Measurements from ENCODE around the gene ERMAP.

DNA sequence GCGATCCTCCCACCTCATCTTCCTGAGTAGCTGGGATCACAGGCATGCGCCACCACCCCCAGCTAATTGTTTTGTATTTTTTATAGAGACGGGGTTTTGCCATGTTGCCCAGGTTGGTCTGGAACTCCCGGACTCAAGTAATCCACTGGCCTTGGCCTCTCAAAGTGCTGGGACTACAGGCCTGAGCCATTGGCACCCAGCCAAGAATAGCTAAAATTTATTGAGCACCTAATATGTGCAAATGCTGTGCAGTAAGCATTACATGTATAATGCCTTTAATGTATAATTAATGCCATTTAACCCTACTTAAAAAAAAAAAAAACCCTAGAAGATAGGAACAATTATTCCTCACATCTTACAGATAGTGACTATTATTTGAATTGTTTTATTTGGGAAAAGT, 72.3 kb downstream of the ERMAP start:
- TF ChIP-seq POLR2AphosphoS5 (IDR thresholded peaks at IDR 0.05; ENCODE audit: low read depth, low read length) (no peak), POLR2A (IDR thresholded peaks at IDR 0.05; ENCODE audit: low read depth, low read length) (no peak), TAF1 (IDR thresholded peaks at IDR 0.05; ENCODE audit: low read depth, low read length) (no peak)
